Testis (tissue), 3 donors: ENCODE results near the gene MGAT5B. TPM values are rescaled to one million over a fixed set of nuclear protein-coding genes. Genes with fewer than 3 reads are reported as not detected.

ENCODE experiments used
- DNase-seq: peaks from one replicate; pipeline ENCODE4 v3.0.0-alpha.2; 2019
- H3K27ac ChIP-seq, 2 donors: fragments of 200-600 bp; sonication (generic); one replicate each; pipeline ENCODE4 v1.5.1; 2019
- H3K27me3 ChIP-seq: fragments of 200-600 bp; sonication (generic); one replicate; pipeline ENCODE4 v1.5.1; 2019
- H3K36me3 ChIP-seq: fragments of 200-600 bp; sonication (generic); one replicate; pipeline ENCODE4 v1.5.1; 2017; ENCODE audit warnings: low read depth; ENCODE audit errors: missing control alignments
- H3K4me1 ChIP-seq: fragments of 200-600 bp; sonication (generic); one replicate; pipeline ENCODE4 v1.5.1; 2019
- H3K4me3 ChIP-seq, 2 donors: fragments of 200-600 bp; sonication (generic); one replicate each; pipeline ENCODE4 v1.5.1; 2017 to 2019
- H3K9me3 ChIP-seq: fragments of 200-600 bp; sonication (generic); one replicate; pipeline ENCODE4 v1.5.1; 2017
- POLR2A ChIP-seq: fragments of 450-650 bp; IDR thresholded peaks from one replicate; pipeline ENCODE4 v1.6.1; 2017; ENCODE audit warnings: antibody characterized with exemption, mild to moderate bottlenecking, moderate library complexity
- WGBS, 2 donors: methylation state at CpG; one replicate each; pipeline ENCODE4 v1.1.5; 2018; 5-methylcytosine and 5-hydroxymethylcytosine counted together
- intact Hi-C: fragments of 100-400 bp; cut with DNase I; formaldehyde crosslinking; loops from one replicate; pipeline ENCODE4 v1.15.1; 2023; ENCODE audit warnings: low total_unique reads
- polyA plus RNA-seq: library from polyadenylated mRNA; stranded (reverse); fragments of 350-450 nt; fragmentation: Illumina TruSeq; extraction: RNeasy Lipid Tissue Mini Kit (QIAGEN cat#74804); gene quantifications from one replicate; pipeline ENCODE4 v1.2.3, GENCODE V29; 2014; ENCODE audit warnings: low read depth, low replicate concordance; ENCODE audit not compliant: insufficient read depth
- total RNA-seq, 2 donors: library from RNA; depleted of rRNA; stranded (reverse); fragments of >200 nt; gene quantifications; one replicate each; pipeline ENCODE4 v1.2.3, GENCODE V29; 2016
- TF ChIP-seq, protein P1 (sequence below), 3 experiments: fragments of 450-650 bp in 2 of 3; fragments of 200-600 bp in 1 of 3; sonication (generic) in 1 of 3; IDR thresholded peaks; one replicate each; pipeline ENCODE4 v1.5.1; 2016 to 2019; ENCODE audit warnings: antibody characterized with exemption in 3 of 3, mild to moderate bottlenecking in 2 of 3, moderate library complexity in 1 of 3

The MGAT5B gene
- total and polyA plus RNA-seq, 3 donors from 2014 or later, result 4.6 to 10.9 (median 9.0) TPM

DNA sequence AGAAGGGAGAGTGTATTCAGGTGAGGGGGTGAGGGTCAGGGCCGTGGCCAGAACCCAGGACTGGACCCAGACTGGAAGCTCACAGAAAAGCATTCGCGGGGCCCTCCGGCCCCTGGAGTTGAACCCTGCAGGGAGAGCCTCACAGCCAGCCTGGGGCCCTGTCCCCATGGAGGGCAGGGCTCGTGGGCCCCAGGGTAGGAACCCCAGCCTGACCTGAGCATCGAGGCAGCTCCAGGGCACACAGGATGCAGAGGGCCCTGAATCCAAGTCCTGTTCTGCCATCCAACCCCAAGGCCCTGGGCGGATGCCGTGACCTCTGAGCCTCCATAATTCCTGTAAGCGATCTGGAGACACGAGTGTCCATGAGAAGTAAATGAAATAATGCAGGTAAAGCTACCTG, 79.1 kb downstream of the MGAT5B start:
- Histone ChIP-seq H3K27me3 (no peaks in the 10 kb centered on the region), H3K9me3 (no peaks in the 10 kb centered on the region), H3K4me3 (no peak overlapping the region), H3K27ac (no peak overlapping the region), H3K4me1 (no peaks in the 10 kb centered on the region), H3K36me3 (no peaks in the 10 kb centered on the region)
- 96% methylated on average over 9 of the region's 10 CpGs; no CpG with 5 or more reads in 1 of the 2 donors for WGBS, 2 donors
- DNase-seq, result no peak
- TF ChIP-seq POLR2A, result no peak
- TF ChIP-seq, protein P1, sequence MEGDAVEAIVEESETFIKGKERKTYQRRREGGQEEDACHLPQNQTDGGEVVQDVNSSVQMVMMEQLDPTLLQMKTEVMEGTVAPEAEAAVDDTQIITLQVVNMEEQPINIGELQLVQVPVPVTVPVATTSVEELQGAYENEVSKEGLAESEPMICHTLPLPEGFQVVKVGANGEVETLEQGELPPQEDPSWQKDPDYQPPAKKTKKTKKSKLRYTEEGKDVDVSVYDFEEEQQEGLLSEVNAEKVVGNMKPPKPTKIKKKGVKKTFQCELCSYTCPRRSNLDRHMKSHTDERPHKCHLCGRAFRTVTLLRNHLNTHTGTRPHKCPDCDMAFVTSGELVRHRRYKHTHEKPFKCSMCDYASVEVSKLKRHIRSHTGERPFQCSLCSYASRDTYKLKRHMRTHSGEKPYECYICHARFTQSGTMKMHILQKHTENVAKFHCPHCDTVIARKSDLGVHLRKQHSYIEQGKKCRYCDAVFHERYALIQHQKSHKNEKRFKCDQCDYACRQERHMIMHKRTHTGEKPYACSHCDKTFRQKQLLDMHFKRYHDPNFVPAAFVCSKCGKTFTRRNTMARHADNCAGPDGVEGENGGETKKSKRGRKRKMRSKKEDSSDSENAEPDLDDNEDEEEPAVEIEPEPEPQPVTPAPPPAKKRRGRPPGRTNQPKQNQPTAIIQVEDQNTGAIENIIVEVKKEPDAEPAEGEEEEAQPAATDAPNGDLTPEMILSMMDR (IDR thresholded peaks at IDR 0.05), result no peak
- intact Hi-C loops, result no loop called here

DNA sequence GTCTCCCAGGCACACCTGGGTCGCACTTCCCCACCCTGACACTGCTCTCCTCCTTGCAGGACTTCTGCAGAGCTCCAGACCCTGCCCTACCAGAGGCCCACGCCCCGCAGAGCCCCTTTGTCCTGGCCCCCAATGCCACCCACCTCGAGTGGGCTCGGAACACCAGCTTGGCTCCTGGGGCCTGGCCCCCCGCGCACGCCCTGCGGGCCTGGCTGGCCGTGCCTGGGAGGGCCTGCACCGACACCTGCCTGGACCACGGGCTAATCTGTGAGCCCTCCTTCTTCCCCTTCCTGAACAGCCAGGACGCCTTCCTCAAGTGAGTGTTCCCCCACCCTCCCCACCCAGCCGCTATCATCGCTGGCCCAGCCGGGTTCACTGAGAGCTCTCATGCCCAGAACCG, 79.6 kb downstream of the MGAT5B start:
- H3K36me3 ChIP-seq, result no peaks in the 10 kb centered on the region
- TF ChIP-seq, protein P1 (IDR thresholded peaks at IDR 0.05), result no peak
- TF ChIP-seq POLR2A, result no peak

DNA sequence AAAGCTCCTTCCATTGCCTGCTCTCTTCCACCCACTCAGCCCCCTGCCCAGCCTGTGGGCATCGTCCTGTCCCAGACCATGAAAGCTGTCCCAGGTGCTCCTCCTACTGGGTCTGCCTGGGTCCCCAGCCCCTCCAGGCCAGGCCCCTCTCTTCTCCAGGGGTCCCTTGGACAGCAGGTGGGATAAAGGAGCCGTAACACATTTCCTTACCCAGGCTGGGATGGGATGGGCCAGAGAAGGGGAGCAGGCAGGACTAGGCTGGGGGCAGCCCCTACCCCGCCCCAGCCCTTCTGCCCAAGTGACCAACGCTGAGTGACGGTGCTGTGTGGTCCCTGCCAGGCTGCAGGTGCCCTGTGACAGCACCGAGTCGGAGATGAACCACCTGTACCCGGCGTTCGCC, 80.1 kb downstream of the MGAT5B start:
- H3K4me1 ChIP-seq, result no peaks in the 10 kb centered on the region
- no peak overlapping the region for H3K4me3 ChIP-seq
- H3K27ac ChIP-seq, result no peak overlapping the region
- no peak for DNase-seq
- TF ChIP-seq POLR2A, result no peak
- TF ChIP-seq, protein P1 (IDR thresholded peaks at IDR 0.05), result no peak
- H3K27me3 ChIP-seq, result no peaks in the 10 kb centered on the region
- no peaks in the 10 kb centered on the region for H3K36me3 ChIP-seq
- H3K9me3 ChIP-seq, result no peaks in the 10 kb centered on the region
- intact Hi-C loops, result no loop called here
- WGBS, 2 donors, result 95 to 96% methylated on average over 7 to 10 of the region's 10 CpGs

More for the DNA sequence above, 79.6 kb downstream of the MGAT5B start:
- no peak overlapping the region for H3K27ac ChIP-seq
- no peak overlapping the region for H3K4me3 ChIP-seq
- intact Hi-C loops, result no loop called here
- no peaks in the 10 kb centered on the region for H3K9me3 ChIP-seq
- H3K4me1 ChIP-seq, result no peaks in the 10 kb centered on the region
- DNase-seq, result no peak
- H3K27me3 ChIP-seq, result no peaks in the 10 kb centered on the region
- 87% methylated on average over 12 to 17 of the region's 17 CpGs for WGBS, 2 donors

DNA sequence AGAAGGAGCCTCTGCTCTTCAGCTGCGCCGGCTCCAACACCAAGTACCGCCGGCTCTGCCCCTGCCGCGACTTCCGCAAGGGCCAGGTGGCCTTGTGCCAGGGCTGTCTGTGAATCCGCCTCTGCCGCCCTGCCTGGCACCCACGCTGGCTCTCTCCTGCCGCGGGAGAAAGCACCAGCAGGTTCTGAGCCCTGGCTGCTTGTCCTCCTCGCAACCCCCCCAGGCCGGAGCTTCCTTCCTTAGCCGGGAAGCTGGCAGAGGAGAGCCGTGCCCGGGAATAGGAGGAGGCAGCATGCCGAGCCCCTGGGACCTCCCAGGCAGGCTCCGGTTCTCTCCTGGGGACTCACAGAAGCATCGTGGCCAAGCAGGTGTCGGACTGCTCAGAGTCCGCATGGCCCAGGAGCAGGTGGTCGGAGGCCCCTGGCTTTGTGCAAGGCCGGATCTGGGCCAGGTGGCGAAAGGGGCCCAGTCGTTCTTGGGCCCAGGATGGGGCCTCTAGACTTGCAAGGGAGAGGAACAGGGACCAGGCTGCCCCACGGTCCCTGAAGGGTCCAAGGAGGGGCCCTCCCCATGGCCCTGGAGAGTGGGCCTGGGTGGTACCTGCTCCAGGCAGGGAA, 80.6 kb downstream of the MGAT5B start:
- DNase-seq, result no peak
- no peaks in the 10 kb centered on the region for H3K27me3 ChIP-seq
- H3K4me1 ChIP-seq, result no peaks in the 10 kb centered on the region
- no peaks in the 10 kb centered on the region for H3K36me3 ChIP-seq
- 74 to 92% methylated on average over 3 to 27 of the region's 27 CpGs for WGBS, 2 donors
- TF ChIP-seq POLR2A, result no peak
- no peaks in the 10 kb centered on the region for H3K9me3 ChIP-seq
- no peak overlapping the region for H3K4me3 ChIP-seq
- intact Hi-C loops, result no loop called here
- no peak overlapping the region for H3K27ac ChIP-seq

DNA sequence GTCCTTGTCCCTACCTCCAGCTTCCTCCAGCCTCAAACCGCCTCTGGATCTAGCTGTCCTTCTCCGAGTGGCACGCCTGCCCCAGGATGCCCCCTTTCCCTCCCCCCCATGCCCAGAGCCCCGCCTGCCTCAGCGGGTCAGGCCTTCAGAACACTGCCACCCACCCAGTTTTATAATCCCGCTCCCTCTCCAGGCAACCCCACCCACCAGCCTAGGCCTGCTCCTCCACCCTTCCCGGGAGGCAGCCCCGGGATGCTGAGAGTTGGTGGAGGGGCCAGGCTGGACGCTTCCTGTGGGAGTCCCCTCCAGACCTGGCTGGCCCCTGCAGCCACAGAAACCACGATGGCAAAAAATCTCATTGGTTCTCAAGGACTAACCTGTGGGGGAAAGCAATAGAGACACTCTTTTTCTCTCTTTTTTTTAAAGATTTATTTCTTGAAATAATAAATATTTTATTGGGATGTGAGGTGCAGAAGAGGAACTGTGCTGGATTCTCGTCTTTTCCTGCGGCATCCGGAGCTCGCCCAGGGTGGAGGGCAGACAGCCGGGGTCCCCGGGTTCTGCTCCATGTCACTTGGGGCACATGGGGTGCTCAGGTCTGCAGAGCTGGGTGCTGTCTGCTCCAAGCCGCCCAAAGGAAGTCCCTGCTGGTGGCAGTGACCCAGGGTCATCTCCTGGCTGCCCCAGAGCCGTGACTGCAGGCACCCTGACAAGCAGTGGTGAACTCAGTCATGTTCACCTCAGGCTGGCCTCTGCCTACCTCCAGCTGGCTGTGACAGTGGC, 81.9 kb downstream of the MGAT5B start:
- intact Hi-C loops, result no loop called here
- H3K27ac ChIP-seq, result no peak overlapping the region
- H3K4me3 ChIP-seq, result no peak overlapping the region
- DNase-seq, result no peak
- no peaks in the 10 kb centered on the region for H3K27me3 ChIP-seq
- H3K9me3 ChIP-seq, result no peaks in the 10 kb centered on the region
- H3K4me1 ChIP-seq, result no peaks in the 10 kb centered on the region
- WGBS, 2 donors, result 79 to 86% methylated on average over 13 to 18 of the region's 18 CpGs
- H3K36me3 ChIP-seq, result no peaks in the 10 kb centered on the region
- TF ChIP-seq, protein P1 (IDR thresholded peaks at IDR 0.05), result no peak
